H9 (cell line): ENCODE results near the gene TNNT1. TPM values are rescaled to one million over a fixed set of nuclear protein-coding genes. Genes with fewer than 3 reads are reported as not detected.
A peak's percentile ranks its signal among the peaks of the same experiment; 100 is the strongest.

Experiments used
- DNase-seq: peaks from one replicate; pipeline ENCODE4 v3.0.0-alpha.2; 2017
- H2AFZ ChIP-seq: one replicate; pipeline ENCODE4 v1.6.1; 2013; ENCODE audit warnings: mild to moderate bottlenecking, low read length, control low read depth, moderate library complexity
- H2AK5ac ChIP-seq: 2 replicates; pipeline ENCODE4 v1.6.1; 2013; ENCODE audit warnings: low read length, control low read depth, mixed read lengths; ENCODE audit not compliant: insufficient read length
- H2BK120ac ChIP-seq: one replicate; pipeline ENCODE4 v1.6.1; 2013; ENCODE audit warnings: low read depth, mild to moderate bottlenecking, low read length, control low read depth, inconsistent platforms; ENCODE audit not compliant: poor library complexity, severe bottlenecking
- H2BK12ac ChIP-seq: 2 replicates; pipeline ENCODE4 v1.6.1; 2013; ENCODE audit warnings: low read length, control low read depth, mixed read lengths, low read depth; ENCODE audit not compliant: insufficient read length
- H2BK15ac ChIP-seq: 2 replicates; pipeline ENCODE4 v1.6.1; 2013; ENCODE audit warnings: low read depth, low read length, control low read depth
- H2BK20ac ChIP-seq: one replicate; pipeline ENCODE4 v1.6.1; 2013; ENCODE audit warnings: low read depth, mild to moderate bottlenecking, low read length, control low read depth, inconsistent platforms; ENCODE audit not compliant: poor library complexity, severe bottlenecking
- H2BK5ac ChIP-seq: 2 replicates; pipeline ENCODE4 v1.6.1; 2013; ENCODE audit warnings: low read length, control low read depth, mixed read lengths; ENCODE audit not compliant: insufficient read length
- H3K14ac ChIP-seq: 2 replicates; pipeline ENCODE4 v1.6.1; 2013; ENCODE audit warnings: low read length, control low read depth; ENCODE audit not compliant: insufficient read depth
- H3K18ac ChIP-seq: 2 replicates; pipeline ENCODE4 v1.6.1; 2013; ENCODE audit warnings: low read depth, mild to moderate bottlenecking, mixed read lengths, low read length, control low read depth; ENCODE audit not compliant: insufficient read length
- H3K23ac ChIP-seq: 2 replicates; pipeline ENCODE4 v1.6.1; 2013; ENCODE audit warnings: low read length, control low read depth, mixed read lengths, low read depth; ENCODE audit not compliant: insufficient read length
- H3K23me2 ChIP-seq: 2 replicates; pipeline ENCODE4 v1.6.1; 2013; ENCODE audit warnings: low read depth, mild to moderate bottlenecking, mixed read lengths, low read length, control low read depth; ENCODE audit not compliant: insufficient read length, poor library complexity, severe bottlenecking
- H3K27ac ChIP-seq: 2 replicates; pipeline ENCODE4 v1.5.1; 2013; ENCODE audit warnings: low read length, control low read depth, mixed read lengths, low read depth; ENCODE audit not compliant: insufficient read length
- H3K27me3 ChIP-seq: 2 replicates; pipeline ENCODE4 v1.6.1; 2013; ENCODE audit warnings: low read length, control low read depth, inconsistent platforms; ENCODE audit not compliant: insufficient read depth
- H3K4ac ChIP-seq: 2 replicates; pipeline ENCODE4 v1.6.1; 2013; ENCODE audit warnings: low read depth, mild to moderate bottlenecking, control low read depth, inconsistent platforms, low read length, moderate library complexity
- H3K4me1 ChIP-seq: 2 replicates; pipeline ENCODE4 v1.6.1; 2013; ENCODE audit warnings: low read length, control low read depth, inconsistent platforms; ENCODE audit not compliant: insufficient read depth
- H3K4me2 ChIP-seq: 2 replicates; pipeline ENCODE4 v1.6.1; 2013; ENCODE audit warnings: low read length, control low read depth, mixed read lengths; ENCODE audit not compliant: insufficient read length, insufficient read depth
- H3K56ac ChIP-seq: 2 replicates; pipeline ENCODE4 v1.6.1; 2013; ENCODE audit warnings: low read depth, mild to moderate bottlenecking, mixed read lengths, low read length, control low read depth; ENCODE audit not compliant: insufficient read length
- H3K79me1 ChIP-seq: 2 replicates; pipeline ENCODE4 v1.6.1; 2013; ENCODE audit warnings: low read depth, mild to moderate bottlenecking, moderate library complexity, low read length, control low read depth, inconsistent platforms; ENCODE audit not compliant: insufficient read depth, poor library complexity, severe bottlenecking
- H3K79me2 ChIP-seq: 2 replicates; pipeline ENCODE4 v1.6.1; 2013; ENCODE audit warnings: low read length, control low read depth, inconsistent platforms; ENCODE audit not compliant: insufficient read depth
- H3K9ac ChIP-seq: 2 replicates; pipeline ENCODE4 v1.6.1; 2013; ENCODE audit warnings: low read length, control low read depth, mixed read lengths; ENCODE audit not compliant: insufficient read length; ENCODE audit errors: extremely low read depth
- H3K9me3 ChIP-seq: one replicate; pipeline ENCODE4 v1.6.1; 2013; ENCODE audit warnings: low read depth, low read length, inconsistent platforms; ENCODE audit not compliant: control insufficient read depth
- H3T11ph ChIP-seq: one replicate; pipeline ENCODE4 v1.6.1; 2013; ENCODE audit warnings: mild to moderate bottlenecking, low read length, control low read depth, inconsistent platforms
- H4K20me1 ChIP-seq: one replicate; pipeline ENCODE4 v1.6.1; 2013; ENCODE audit not compliant: control insufficient read depth, insufficient read length, insufficient read depth
- H4K5ac ChIP-seq: 2 replicates; pipeline ENCODE4 v1.6.1; 2013; ENCODE audit warnings: low read depth, mild to moderate bottlenecking, mixed read lengths, low read length, control low read depth; ENCODE audit not compliant: insufficient read length
- H4K8ac ChIP-seq: replicated peaks from 2 replicates; pipeline ENCODE4 v1.6.1; 2013; ENCODE audit warnings: low read length, control low read depth, mixed read lengths, low read depth; ENCODE audit not compliant: insufficient read length
- H4K91ac ChIP-seq: 2 replicates; pipeline ENCODE4 v1.6.1; 2013; ENCODE audit warnings: low read depth, mild to moderate bottlenecking, moderate library complexity, mixed read lengths, low read length, control low read depth; ENCODE audit not compliant: insufficient read length
- H3K27ac Mint-ChIP-seq, 3 experiments: 2 replicates in 2 of 3; 3 replicates in 1 of 3; pipeline ENCODE4 v1.8.0; 2020 to 2021; ENCODE audit warnings: mixed read lengths in 3 of 3, mild to moderate bottlenecking in 1 of 3, moderate library complexity in 1 of 3
- H3K27me3 Mint-ChIP-seq: 2 replicates; pipeline ENCODE4 v1.8.0; 2021; ENCODE audit warnings: low read depth, mild to moderate bottlenecking, moderate library complexity, mixed read lengths
- H3K36me3 Mint-ChIP-seq, 3 experiments: 2 replicates in 2 of 3; 3 replicates in 1 of 3; pipeline ENCODE4 v1.8.0; 2020 to 2021; ENCODE audit warnings: low read depth in 3 of 3, mixed read lengths in 3 of 3; ENCODE audit not compliant: insufficient read depth in 1 of 3
- H3K4me1 Mint-ChIP-seq, 2 experiments: 2 replicates each; pipeline ENCODE4 v1.8.0; 2020; ENCODE audit warnings: mixed read lengths in 2 of 2
- H3K4me3 Mint-ChIP-seq, 2 experiments: 2 replicates in 1 of 2; 3 replicates in 1 of 2; pipeline ENCODE4 v1.8.0; 2020 to 2021; ENCODE audit warnings: mild to moderate bottlenecking in 2 of 2, mixed read lengths in 2 of 2, moderate library complexity in 1 of 2
- H3K9me3 Mint-ChIP-seq, 2 experiments: 2 replicates in 1 of 2; 3 replicates in 1 of 2; pipeline ENCODE4 v1.8.0; 2020; ENCODE audit warnings: mild to moderate bottlenecking in 2 of 2, mixed read lengths in 2 of 2, moderate library complexity in 1 of 2
- CTCF ChIP-seq: fragments of 200-600 bp; sonication (generic); conservative IDR thresholded peaks from 3 replicates; pipeline ENCODE4 v1.8.0; 2021; ENCODE audit warnings: antibody characterized with exemption, mild to moderate bottlenecking
- WGBS: extraction: QIAGEN DNeasy Blood & Tissue Kit; methylation state at CpG from one replicate; pipeline ENCODE4 v1.1.7; 2013; ENCODE audit warnings: missing lambda C conversion rate, low lambda C conversion rate, mixed read lengths; ENCODE audit not compliant: insufficient read length; ENCODE audit errors: extremely low coverage; 5-methylcytosine and 5-hydroxymethylcytosine counted together
- total RNA-seq: library from RNA; stranded (reverse); gene quantifications from 2 replicates; pipeline ENCODE4 v1.2.1, GENCODE V29; 2021

The TNNT1 gene
- total RNA-seq, 1 experiment from 2014 or later = 127 TPM

DNA sequence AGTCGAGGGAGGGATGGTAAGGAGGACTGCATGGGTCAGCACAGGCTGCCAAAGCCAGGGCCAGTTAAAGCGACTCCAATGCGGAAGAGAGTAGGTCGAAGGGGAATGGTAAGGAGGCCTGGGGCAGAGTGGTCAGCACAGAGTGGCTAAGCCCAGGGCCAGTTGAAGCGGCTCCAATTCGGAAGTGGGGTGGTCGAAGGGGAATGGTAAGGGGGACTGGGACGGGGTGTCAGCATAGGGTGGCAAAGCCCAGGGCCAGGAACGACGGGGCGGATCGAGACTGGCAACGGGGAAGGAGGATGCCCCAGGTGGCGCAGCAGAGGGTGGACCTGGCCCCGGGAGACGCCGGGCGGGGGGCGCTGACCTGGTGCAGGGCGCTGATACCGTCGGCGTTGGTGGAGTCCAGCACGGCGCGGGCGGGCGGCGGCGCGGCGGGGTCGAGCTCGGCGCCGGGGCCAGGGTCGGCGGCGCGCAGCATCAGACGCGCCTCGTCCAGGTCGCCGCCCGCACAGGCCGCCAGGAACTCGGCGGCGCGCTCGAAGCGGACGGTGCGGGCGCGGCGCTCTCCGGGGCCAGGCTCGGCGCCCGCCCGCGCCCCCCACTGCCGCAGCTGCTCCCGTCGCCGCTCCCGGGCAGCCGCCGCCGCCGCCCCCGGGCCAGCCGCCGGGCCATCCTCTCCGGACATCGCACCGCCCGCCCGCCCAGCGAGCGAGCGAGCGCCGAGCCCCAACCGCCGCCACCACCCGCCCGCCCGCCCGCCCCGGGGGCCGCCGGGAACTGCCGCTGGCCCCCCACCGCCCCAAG lies 31.9 kb downstream of the TNNT1 start, which contains the start of gene PPP1R12C:
TSS of gene PPP1R12C (minus strand) at position 779 of the 804 bp plus-strand sequence. CDS start at position 685, 94 bp downstream.
- no peaks in the 10 kb centered on the region for H3K4me1 ChIP-seq
- H3K56ac ChIP-seq = no peak within 1 kb of the TSS
- Mint-ChIP-seq H3K27me3 (peaks cover 4% of the 10 kb centered on the region), H3K9me3 (no peaks in the 10 kb centered on the region), H3K4me1 (peaks cover 21 to 30% of the 10 kb centered on the region in 2 experiments), H3K36me3 (no peaks in the 10 kb centered on the region), H3K27ac (peak within 1 kb of the TSS; percentile 97 to 99 (median 98)), H3K4me3 (peak within 1 kb of the TSS; percentile 92 to 97)
- peak within 1 kb of the TSS; percentile 30 for H3K18ac ChIP-seq
- no peak within 1 kb of the TSS for H2BK20ac ChIP-seq
- no peak within 1 kb of the TSS for H2BK120ac ChIP-seq
- H3K27me3 ChIP-seq = no peaks in the 10 kb centered on the region
- peaks cover 3% of the 10 kb centered on the region for H4K20me1 ChIP-seq
- no peak within 1 kb of the TSS for H4K91ac ChIP-seq
- H3K23me2 ChIP-seq = peaks cover 15% of the 10 kb centered on the region
- H3K79me2 ChIP-seq = peaks cover 7% of the 10 kb centered on the region; the same call in 1 of the 2 replicates
- no peak within 1 kb of the TSS for H4K8ac ChIP-seq
- H3K23ac ChIP-seq = no peak within 1 kb of the TSS
- TF ChIP-seq CTCF = no peak
- no peak for DNase-seq
- H2BK12ac ChIP-seq = no peak within 1 kb of the TSS
- H2AFZ ChIP-seq = peak within 1 kb of the TSS; percentile 62
- H2BK15ac ChIP-seq = no peak within 1 kb of the TSS; the same call in 1 of the 2 replicates
- H3K4me2 ChIP-seq = peak within 1 kb of the TSS; percentile 99
- no peaks in the 10 kb centered on the region for H3K9me3 ChIP-seq
- H3T11ph ChIP-seq = no peak within 1 kb of the TSS
- H4K5ac ChIP-seq = no peak within 1 kb of the TSS
- H3K79me1 ChIP-seq = peaks cover 5% of the 10 kb centered on the region
- no peak within 1 kb of the TSS for H3K4ac ChIP-seq
- H3K27ac ChIP-seq = no peak within 1 kb of the TSS
- no peak within 1 kb of the TSS for H2AK5ac ChIP-seq
- H3K14ac ChIP-seq = peak within 1 kb of the TSS; percentile 77
- H2BK5ac ChIP-seq = no peak within 1 kb of the TSS
- peak within 1 kb of the TSS; percentile 77 for H3K9ac ChIP-seq
- no CpG with 5 or more reads among the region's 97 CpGs for WGBS
